ENCODE measurements around the gene RAP2B.
"Not testable (repeated sequence)": the region's sequence is repeated elsewhere in the genome, so short reads cannot be mapped to it uniquely, and the experiment has no call there.

Gene RAP2B

DNA sequence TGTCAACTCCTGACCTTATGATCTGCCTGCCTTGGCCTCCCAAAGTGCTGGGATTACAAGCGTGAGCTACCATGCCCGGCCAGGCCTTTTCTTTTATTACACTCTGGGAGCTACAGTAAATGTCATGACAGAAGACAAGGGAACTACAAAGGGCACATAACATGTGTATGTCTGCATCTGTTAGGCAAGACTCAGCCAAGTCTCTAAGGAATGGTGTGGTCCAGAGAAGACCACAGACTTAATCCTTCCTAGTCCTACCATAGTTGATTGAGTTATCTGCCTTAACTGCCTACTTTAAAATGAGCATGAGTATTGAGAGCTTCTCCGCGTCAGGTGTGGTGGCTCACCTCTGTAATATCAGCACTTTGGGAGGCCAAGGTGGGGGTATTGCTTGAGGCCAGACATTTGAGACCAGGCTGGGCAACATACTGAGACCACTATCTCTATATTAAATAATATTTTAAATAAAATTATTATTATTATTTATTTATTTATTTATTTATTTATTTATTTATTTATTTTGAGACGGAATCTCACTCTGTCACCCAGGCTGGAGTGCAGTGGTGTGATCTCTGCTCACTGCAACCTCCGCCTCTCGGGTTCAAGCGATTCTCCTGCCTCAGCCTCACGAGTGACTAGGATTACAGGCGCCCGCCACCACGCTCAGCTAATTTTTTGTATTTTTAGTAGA is 31.9 kb downstream of the RAP2B start:
- DNase-seq = not testable (repeated sequence)

DNA sequence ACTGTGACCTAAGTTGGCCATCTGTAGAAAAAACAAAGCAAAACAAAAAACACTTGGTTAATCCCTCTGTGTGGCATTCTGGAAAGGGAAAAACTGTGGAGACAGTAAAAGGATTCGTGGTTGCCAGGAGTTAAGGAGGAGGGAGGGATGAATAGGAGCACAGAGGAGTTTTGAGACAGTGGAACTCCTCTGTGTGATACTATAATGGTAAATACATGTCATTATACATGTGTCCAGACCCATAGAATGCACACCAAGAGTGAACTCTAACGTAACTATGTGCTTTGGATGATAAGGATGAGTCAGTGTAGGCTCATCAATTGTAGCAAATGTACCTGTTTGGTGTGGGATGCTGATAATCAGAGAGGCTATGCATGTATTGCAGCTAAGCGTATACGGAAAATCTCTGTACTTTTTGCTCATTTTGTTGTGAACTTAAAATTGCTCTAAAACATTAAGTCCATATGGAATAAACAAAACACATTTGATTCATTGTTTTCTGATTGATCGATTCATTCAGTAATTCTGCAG is 33.4 kb downstream of the RAP2B start:
- DNase-seq = no peak

DNA sequence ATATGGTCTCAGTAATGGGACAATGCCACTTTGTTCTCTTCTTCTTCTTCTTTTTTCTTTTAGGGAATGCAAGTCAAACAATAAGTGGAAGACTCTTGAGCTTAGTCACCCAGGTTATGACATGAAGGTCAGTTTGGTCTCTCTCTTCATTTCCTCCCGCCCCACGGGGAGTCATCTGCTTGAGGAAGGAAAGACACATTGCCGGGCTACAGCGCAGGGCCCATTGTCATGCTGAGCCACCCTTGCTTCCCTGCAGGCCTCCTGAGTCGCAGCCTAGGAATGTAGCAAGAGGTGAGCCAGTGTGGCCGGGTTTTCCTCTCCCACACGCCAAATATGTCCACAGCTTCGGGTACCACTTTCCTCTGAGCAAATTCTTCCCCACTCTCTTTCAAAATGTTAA is 47.6 kb downstream of the RAP2B start:
- no peak for DNase-seq

DNA sequence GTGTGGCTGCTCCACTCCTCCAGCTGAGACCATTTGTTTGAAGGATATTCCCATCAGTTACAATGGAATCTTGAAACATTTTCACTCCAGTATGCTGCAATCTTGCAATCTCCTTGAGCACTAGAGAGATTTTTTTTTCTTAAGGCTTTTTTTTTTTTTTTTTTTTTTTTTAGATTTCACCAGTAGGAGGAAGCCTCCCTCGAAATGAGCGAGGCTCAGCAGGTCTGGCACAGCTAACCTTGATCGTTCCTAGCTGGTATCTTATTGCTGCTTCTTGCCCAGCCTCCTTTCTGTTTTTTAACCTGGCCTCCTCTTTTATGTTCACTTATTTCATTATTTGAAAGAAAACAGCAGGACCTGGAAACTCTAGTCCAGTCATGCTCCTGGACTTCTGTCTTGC is 48.1 kb downstream of the RAP2B start:
- DNase-seq = no peak

DNA sequence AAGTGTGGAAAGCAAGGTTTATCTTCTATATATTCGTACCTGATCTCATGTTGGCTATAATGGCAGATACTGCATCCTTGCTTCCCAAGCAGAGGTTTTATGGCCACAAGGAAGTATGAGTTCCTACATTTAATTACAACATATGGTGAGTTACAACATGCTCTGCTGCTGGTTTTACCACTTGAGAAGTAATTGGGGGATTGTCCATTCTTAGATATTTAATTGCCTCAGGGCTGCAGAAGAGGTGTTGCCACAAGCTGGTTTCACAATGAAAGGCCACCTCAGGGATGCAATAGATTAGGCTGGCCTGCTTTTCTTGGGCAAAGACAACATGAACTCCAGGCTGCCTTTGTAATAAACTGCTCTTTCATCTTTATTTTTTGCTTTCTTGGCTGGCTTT is 48.6 kb downstream of the RAP2B start:
- DNase-seq = no peak

DNA sequence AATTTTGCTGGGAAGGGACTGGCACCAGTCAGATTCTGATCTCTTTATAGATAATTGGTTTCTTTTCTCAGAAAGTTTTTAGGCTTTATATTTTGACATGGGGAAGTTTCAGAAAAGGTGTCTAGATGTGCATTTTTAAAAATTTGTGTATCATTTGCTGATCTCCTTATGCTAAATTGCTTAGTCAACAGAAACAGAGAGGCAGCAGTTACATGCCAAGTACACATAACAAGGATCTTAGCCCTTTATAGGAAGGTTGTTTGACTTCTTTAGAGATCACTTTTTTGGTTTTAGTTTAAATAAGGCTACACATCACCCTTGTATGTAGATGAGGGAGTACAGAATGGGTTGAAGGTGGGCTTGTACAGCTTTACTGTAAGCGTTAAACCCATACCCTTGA is 53.5 kb downstream of the RAP2B start:
- DNase-seq = no peak

DNA sequence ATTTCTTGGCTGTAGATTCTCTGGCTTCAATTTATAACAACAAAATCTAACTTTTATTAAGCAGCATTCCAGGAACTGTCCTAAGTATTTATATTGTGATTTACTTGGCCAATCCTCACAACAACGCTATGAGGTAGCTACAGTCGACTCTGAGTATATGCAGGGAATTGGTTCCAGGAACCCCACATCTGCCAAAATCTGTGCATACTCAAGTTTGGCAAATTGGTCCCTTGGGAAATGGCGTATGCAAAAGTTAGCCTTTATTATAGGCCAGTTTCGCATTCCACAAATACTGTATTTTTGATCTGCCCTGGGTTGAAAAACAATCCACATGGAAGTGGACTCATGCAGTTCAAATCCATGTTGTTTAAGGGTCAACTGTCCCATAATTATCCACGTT is 53.9 kb downstream of the RAP2B start:
- no peak for DNase-seq

DNA sequence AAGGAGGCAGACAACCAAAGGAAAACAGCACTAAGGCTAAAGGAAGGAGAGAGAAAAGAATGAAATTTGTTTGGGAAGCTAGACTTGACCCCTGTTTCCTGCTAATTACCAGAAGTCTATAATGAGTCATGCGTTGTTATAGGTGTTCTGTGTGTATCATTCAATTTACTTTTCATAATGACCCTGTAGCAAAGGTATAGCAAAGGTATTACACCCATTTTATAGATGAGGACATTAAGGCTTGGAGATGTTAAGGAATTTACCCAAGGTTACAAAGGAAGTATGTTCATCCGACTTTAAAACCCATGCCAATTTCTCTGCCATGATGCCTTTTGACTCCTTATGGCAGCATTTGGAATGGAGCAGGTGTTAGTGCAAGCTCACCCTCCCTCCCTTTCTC is 54.9 kb downstream of the RAP2B start:
- no peak for DNase-seq

DNA sequence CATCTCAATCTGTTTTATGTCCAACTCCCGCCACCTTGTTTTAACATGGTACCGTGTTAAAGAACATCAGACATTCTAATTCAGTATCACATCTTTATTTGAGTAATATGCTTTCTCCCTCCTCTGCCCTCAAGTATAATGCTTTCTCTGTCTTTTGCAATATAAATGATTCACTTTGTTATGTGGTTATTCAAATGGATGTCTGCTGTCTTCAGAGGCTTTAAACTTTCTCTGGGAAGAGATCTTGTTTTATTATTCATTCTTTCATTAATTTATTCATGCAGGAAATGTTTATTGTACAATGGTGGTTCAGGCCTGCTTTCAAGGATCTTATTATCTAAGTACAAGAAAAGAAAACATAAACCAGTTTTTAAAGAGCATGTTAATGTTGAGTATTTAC is 57.1 kb downstream of the RAP2B start:
- DNase-seq = no peak
